Measurements from ENCODE around the gene JUP.

JUP gene

GRCh38 chr17:41717408-41718286, 68.9 kb downstream of the JUP start:
- peak; percentile 48 for DNase-seq

GRCh38 chr17:41711669-41712400, 74.7 kb downstream of the JUP start, which contains the start of gene GAST:
Gene GAST (plus strand): TSS chr17:41712331. CDS start chr17:41715437, 3,106 bp downstream.
- DNase-seq, result no peak

- DNase-seq, result peak; percentile 45
Observed at GRCh38 chr17:41710472-41711090, 75.9 kb downstream of the JUP start.

DNA sequence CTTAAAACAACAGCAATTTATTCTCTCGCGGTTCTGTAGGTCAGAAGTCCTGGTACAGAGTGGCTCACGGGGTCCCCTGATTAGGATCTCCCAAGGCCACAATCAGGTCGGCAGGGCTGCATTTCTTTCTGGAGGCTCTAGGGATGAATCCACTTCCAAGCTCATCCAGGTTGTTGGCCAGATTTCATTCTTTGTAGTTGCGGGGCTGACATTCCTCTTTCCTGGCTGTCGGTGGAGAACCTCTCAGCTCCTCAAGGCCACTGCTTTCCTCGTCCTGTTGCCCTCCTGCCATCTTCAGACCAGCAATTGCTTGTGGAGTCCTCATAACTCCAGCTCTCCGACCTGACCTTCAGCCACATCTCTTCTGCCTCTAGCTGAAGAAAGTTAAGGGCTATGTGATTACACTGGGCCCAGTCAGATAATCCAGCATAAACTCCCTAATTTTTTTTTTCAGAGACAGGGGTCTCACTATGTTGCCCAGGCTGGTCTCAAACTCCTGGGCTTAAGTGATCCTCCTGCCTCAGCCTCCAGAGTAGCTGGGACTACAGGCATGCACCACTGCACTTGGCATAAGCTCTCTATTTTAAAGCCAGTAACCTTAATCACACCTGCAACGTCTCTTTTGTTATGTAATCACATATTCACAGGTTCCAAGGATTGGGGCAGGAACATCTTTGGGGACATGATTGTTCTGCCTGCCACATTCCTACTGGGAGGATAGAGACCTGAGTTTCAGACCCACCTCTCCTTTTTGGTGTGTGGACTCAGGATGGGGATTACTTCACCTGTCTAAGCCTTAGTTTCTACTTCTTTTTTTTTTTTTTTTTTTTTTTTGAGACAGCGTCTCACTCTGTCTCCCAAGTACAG, 78.5 kb downstream of the JUP start:
- no peak for DNase-seq

GRCh38 chr17:41705271-41705991, 81.1 kb downstream of the JUP start:
- DNase-seq, result no peak

Measured in kidney glomerular epithelial cell (primary cell).